NB4 (cell line): ENCODE data around the gene KBTBD13.

ENCODE experiments used
- DNase-seq: peaks from one replicate; pipeline ENCODE4 v3.0.0; 2010; ENCODE audit warnings: low read depth
- H3K4me3 ChIP-seq: one replicate; pipeline ENCODE4 v1.5.1; 2011; ENCODE audit warnings: mild to moderate bottlenecking, low read depth, low read length, moderate library complexity
- CTCF ChIP-seq: IDR thresholded peaks from one replicate; pipeline ENCODE4 v1.5.1; 2012; ENCODE audit warnings: low read depth, low read length
- MAX ChIP-seq: IDR thresholded peaks from 2 replicates; pipeline ENCODE4 v1.6.1; 2011; ENCODE audit warnings: low read depth, low read length
- MYC ChIP-seq: IDR thresholded peaks from 2 replicates; pipeline ENCODE4 v1.6.1; 2011; ENCODE audit warnings: low read depth, low read length
- POLR2A ChIP-seq: IDR thresholded peaks from 2 replicates; pipeline ENCODE4 v1.6.1; 2011; ENCODE audit warnings: mild to moderate bottlenecking; ENCODE audit not compliant: insufficient read length; ENCODE audit errors: extremely low read depth

KBTBD13 gene

GRCh38 chr15:65077291-65077980 is 890 bp downstream of the KBTBD13 start:
- no peak for DNase-seq
- H3K4me3 ChIP-seq, result no peak overlapping the region
- TF ChIP-seq MYC, result no peak

- peak; percentile 42 for DNase-seq
- no peak overlapping the region for H3K4me3 ChIP-seq
- TF ChIP-seq CTCF (no peak), MYC (no peak), MAX (no peak), POLR2A (no peak)
These were observed 1.4 kb downstream of the KBTBD13 start for GRCh38 chr15:65077981-65078352.

- no peak overlapping the region for H3K4me3 ChIP-seq
- no peak for DNase-seq
- TF ChIP-seq MAX (no peak), CTCF (no peak), POLR2A (no peak), MYC (no peak)
These were observed 3.0 kb downstream of the KBTBD13 start for GRCh38 chr15:65079580-65079979.

- DNase-seq, result no peak
- TF ChIP-seq MAX, result no peak
- TF ChIP-seq POLR2A, result no peak
- H3K4me3 ChIP-seq, result no peak overlapping the region
These were observed 4.7 kb downstream of the KBTBD13 start for GRCh38 chr15:65081270-65081669.

- H3K4me3 ChIP-seq, result no peak overlapping the region
- DNase-seq, result no peak
- TF ChIP-seq POLR2A (no peak), MAX (no peak), MYC (no peak)
These were observed 5.2 kb downstream of the KBTBD13 start for GRCh38 chr15:65081758-65082157.

- DNase-seq, result no peak
- H3K4me3 ChIP-seq, result no peak overlapping the region
- no peak for TF ChIP-seq MYC
These were observed 5.9 kb downstream of the KBTBD13 start for GRCh38 chr15:65082303-65082953.

GRCh38 chr15:65083262-65083701 is 6.7 kb downstream of the KBTBD13 start:
- DNase-seq, result no peak
- no peak overlapping the region for H3K4me3 ChIP-seq
- no peak for TF ChIP-seq MYC
- no peak for TF ChIP-seq POLR2A
- no peak for TF ChIP-seq MAX
- no peak for TF ChIP-seq CTCF

GRCh38 chr15:65084500-65085206 is 8.1 kb downstream of the KBTBD13 start:
- H3K4me3 ChIP-seq, result no peak overlapping the region
- DNase-seq, result no peak
- no peak for TF ChIP-seq CTCF
- no peak for TF ChIP-seq POLR2A
- no peak for TF ChIP-seq MAX
- no peak for TF ChIP-seq MYC
